ENCODE measurements around the gene ZFYVE28.

ZFYVE28 gene

DNA sequence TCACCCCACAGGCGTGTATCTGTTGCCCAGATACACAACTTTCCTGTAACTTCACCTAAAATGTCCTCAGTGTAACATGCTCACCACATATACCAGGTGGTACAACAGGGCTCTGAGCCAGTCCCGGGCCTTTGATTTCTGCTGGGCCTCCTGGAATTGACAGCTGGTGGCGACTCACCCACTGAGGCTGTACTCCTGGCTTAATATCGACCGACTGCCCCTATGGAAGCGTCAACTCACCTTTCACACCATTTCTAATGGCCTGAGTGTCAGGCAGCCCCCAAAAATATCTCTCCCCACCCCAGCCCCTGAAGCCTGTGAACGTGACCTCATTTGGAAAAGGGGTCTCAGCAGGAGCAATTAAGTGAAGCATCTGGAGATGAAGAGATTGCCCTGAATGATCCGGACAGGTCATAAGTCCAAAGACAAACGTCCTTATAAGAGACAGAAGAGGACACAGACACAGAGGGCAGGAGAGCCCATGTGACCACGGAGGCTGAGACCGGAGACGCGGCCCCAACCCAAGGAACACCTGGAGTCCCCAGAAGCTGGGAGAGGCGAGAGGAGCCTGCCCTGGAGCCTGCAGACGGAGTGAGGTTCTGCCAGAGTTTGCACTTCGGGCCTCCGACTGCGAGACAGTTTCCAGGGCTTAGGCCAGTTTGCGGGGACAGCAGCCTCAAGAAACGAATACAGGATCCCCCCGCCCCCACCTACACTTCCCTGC is 144.0 kb downstream of the ZFYVE28 start:
- no peaks in the 10 kb centered on the region for H3K27me3 ChIP-seq (replicated peaks in 2 of 5; ENCODE audit: control insufficient read depth in 4 of 5, insufficient read depth in 5 of 5, low read length in 4 of 5)
- H3K27ac ChIP-seq (ENCODE audit: insufficient read depth in 1 of 2, low read depth in 1 of 2, low read length in 2 of 2, poor library complexity in 1 of 2, severe bottlenecking in 2 of 2) = no peak overlapping the region
- H3K4me3 ChIP-seq (ENCODE audit: control insufficient read depth in 1 of 7, extremely low read depth in 1 of 7, insufficient read depth in 4 of 7, low read depth in 2 of 7, low read length in 6 of 7) = no peak overlapping the region
- no peaks in the 10 kb centered on the region for H3K4me1 ChIP-seq (ENCODE audit: control extremely low read depth in 1 of 4, control insufficient read depth in 4 of 4, insufficient read depth in 4 of 4, low read length in 3 of 4)
- no peak for DNase-seq
- ChIA-PET CTCF (interaction anchor here (0.9 kb wide), 1 partner anchor 9 kb away, joined by 3 read pairs; no protein-coding TSS in a partner anchor), POLR2A (interaction anchor here (0.7 kb wide), 1 partner anchor 372 kb away, joined by 3 read pairs; no protein-coding TSS in a partner anchor)
- no peaks in the 10 kb centered on the region for H3K9me3 ChIP-seq (ENCODE audit: control extremely low read depth in 1 of 5, control insufficient read depth in 4 of 5, insufficient read depth in 2 of 5, low read depth in 1 of 5, low read length in 4 of 5)
- WGBS (ENCODE audit: insufficient coverage) = 97% methylated on average over 15 of the region's 21 CpGs
- H3K36me3 ChIP-seq (ENCODE audit: control insufficient read depth in 4 of 4, insufficient read depth in 4 of 4, low read length in 3 of 4) = no peaks in the 10 kb centered on the region

DNA sequence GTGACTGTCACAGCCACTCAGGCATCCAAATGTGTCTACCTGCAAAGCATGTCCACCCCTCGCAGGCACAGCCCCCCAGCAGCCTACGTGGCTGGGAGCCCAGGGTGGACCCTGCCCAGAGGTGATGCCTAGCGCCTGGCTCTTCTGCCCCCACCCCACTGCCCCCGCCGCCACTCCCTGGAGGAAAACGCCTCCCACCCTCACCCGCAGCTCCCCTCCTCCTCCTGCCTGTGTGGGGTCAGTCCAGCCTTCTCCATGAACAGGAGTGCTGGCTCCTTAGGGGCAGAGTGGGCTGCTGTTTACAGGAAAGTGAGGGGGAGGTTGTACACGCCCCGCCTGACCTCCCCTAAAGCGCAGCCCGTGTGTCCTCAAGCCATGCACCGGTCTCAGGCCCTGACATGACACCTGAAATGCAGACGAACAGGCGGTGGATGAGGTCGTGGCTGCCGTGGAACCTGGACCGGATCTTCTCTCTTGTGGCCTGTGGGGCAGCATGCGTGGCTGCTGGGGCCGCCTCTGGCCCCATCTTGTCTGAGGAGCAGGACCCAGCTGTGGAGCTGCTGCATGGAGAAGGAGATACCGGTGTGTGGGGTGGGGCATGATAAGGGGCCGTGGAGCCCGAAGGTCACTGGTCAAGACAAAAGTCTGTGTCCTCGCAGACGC is 144.7 kb downstream of the ZFYVE28 start:
- H3K27me3 ChIP-seq (replicated peaks in 2 of 5; ENCODE audit: control insufficient read depth in 4 of 5, insufficient read depth in 5 of 5, low read length in 4 of 5) = no peaks in the 10 kb centered on the region
- no peaks in the 10 kb centered on the region for H3K36me3 ChIP-seq (ENCODE audit: control insufficient read depth in 4 of 4, insufficient read depth in 4 of 4, low read length in 3 of 4)
- POLR2A ChIA-PET = interaction anchor here (0.7 kb wide), 1 partner anchor 372 kb away, joined by 3 read pairs; no protein-coding TSS in a partner anchor
- CTCF ChIA-PET = interaction anchor here (0.9 kb wide), 1 partner anchor 8 kb away, joined by 3 read pairs; no protein-coding TSS in a partner anchor
- 97% methylated on average over 13 of the region's 24 CpGs for WGBS (ENCODE audit: insufficient coverage)
- no peak overlapping the region for H3K27ac ChIP-seq (ENCODE audit: insufficient read depth in 1 of 2, low read depth in 1 of 2, low read length in 2 of 2, poor library complexity in 1 of 2, severe bottlenecking in 2 of 2)
- H3K4me1 ChIP-seq (ENCODE audit: control extremely low read depth in 1 of 4, control insufficient read depth in 4 of 4, insufficient read depth in 4 of 4, low read length in 3 of 4) = no peaks in the 10 kb centered on the region
- H3K9me3 ChIP-seq (ENCODE audit: control extremely low read depth in 1 of 5, control insufficient read depth in 4 of 5, insufficient read depth in 2 of 5, low read depth in 1 of 5, low read length in 4 of 5) = no peaks in the 10 kb centered on the region
- no peak for DNase-seq
- no peak overlapping the region for H3K4me3 ChIP-seq (ENCODE audit: control insufficient read depth in 1 of 7, extremely low read depth in 1 of 7, insufficient read depth in 4 of 7, low read depth in 2 of 7, low read length in 6 of 7)

DNA sequence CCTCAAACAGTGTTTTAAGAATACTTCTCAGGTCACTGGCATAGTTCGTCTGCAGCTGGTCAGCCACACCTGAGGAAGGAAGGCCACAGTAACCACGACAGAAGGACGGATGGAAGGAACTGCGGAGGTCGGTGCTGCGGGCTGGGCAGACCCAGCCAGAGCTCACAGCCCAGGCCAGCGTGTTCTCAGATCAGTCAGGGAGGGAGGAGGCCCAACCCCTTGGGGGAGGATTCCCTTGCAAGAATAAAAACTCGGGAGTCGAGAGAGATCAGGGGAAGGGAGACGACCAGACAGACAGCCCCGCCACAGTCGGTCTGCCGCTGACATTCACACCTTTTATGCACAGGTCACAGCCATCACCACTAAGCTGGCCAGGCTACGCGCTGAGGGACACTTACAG is 145.2 kb downstream of the ZFYVE28 start:
- H3K27ac ChIP-seq (ENCODE audit: insufficient read depth in 1 of 2, low read depth in 1 of 2, low read length in 2 of 2, poor library complexity in 1 of 2, severe bottlenecking in 2 of 2) = no peak overlapping the region
- no peaks in the 10 kb centered on the region for H3K9me3 ChIP-seq (ENCODE audit: control extremely low read depth in 1 of 5, control insufficient read depth in 4 of 5, insufficient read depth in 2 of 5, low read depth in 1 of 5, low read length in 4 of 5)
- DNase-seq = no peak
- H3K4me1 ChIP-seq (ENCODE audit: control extremely low read depth in 1 of 4, control insufficient read depth in 4 of 4, insufficient read depth in 4 of 4, low read length in 3 of 4) = no peaks in the 10 kb centered on the region
- H3K4me3 ChIP-seq (ENCODE audit: control insufficient read depth in 1 of 7, extremely low read depth in 1 of 7, insufficient read depth in 4 of 7, low read depth in 2 of 7, low read length in 6 of 7) = no peak overlapping the region
- H3K27me3 ChIP-seq (replicated peaks in 2 of 5; ENCODE audit: control insufficient read depth in 4 of 5, insufficient read depth in 5 of 5, low read length in 4 of 5) = no peaks in the 10 kb centered on the region
- 90% methylated on average over 10 of the region's 15 CpGs for WGBS (ENCODE audit: insufficient coverage)
- POLR2A ChIA-PET = no interaction called here
- CTCF ChIA-PET = no interaction called here
- no peaks in the 10 kb centered on the region for H3K36me3 ChIP-seq (ENCODE audit: control insufficient read depth in 4 of 4, insufficient read depth in 4 of 4, low read length in 3 of 4)

DNA sequence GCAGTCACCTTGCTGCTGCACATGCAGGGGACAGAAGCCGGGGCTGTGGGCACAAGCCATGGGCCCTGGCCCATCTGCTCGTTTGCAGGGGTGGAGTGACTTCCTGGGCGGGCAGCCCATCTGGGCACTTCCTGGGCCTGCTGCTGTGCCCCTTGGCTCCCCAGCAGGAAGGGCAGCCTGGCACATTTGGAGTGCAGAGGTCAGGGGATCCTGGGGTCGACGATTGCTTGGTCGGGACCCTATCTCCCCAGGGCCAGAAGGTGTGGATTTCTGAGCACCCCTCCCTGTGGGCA is 145.7 kb downstream of the ZFYVE28 start:
- no peak for DNase-seq
- ChIA-PET CTCF (no interaction called here), POLR2A (interaction anchor here (0.6 kb wide), 1 partner anchor 63 kb away, joined by 4 read pairs; no protein-coding TSS in a partner anchor)
- 92% methylated on average over 6 of the region's 6 CpGs for whole genome bisulfite sequencing (ENCODE audit: insufficient coverage)
- H3K4me1 ChIP-seq (ENCODE audit: control extremely low read depth in 1 of 4, control insufficient read depth in 4 of 4, insufficient read depth in 4 of 4, low read length in 3 of 4) = no peaks in the 10 kb centered on the region
- H3K27me3 ChIP-seq (replicated peaks in 2 of 5; ENCODE audit: control insufficient read depth in 4 of 5, insufficient read depth in 5 of 5, low read length in 4 of 5) = no peaks in the 10 kb centered on the region
- no peak overlapping the region for H3K4me3 ChIP-seq (ENCODE audit: control insufficient read depth in 1 of 7, extremely low read depth in 1 of 7, insufficient read depth in 4 of 7, low read depth in 2 of 7, low read length in 6 of 7)
- H3K9me3 ChIP-seq (ENCODE audit: control extremely low read depth in 1 of 5, control insufficient read depth in 4 of 5, insufficient read depth in 2 of 5, low read depth in 1 of 5, low read length in 4 of 5) = no peaks in the 10 kb centered on the region
- H3K36me3 ChIP-seq (ENCODE audit: control insufficient read depth in 4 of 4, insufficient read depth in 4 of 4, low read length in 3 of 4) = no peaks in the 10 kb centered on the region
- H3K27ac ChIP-seq (ENCODE audit: insufficient read depth in 1 of 2, low read depth in 1 of 2, low read length in 2 of 2, poor library complexity in 1 of 2, severe bottlenecking in 2 of 2) = no peak overlapping the region

DNA sequence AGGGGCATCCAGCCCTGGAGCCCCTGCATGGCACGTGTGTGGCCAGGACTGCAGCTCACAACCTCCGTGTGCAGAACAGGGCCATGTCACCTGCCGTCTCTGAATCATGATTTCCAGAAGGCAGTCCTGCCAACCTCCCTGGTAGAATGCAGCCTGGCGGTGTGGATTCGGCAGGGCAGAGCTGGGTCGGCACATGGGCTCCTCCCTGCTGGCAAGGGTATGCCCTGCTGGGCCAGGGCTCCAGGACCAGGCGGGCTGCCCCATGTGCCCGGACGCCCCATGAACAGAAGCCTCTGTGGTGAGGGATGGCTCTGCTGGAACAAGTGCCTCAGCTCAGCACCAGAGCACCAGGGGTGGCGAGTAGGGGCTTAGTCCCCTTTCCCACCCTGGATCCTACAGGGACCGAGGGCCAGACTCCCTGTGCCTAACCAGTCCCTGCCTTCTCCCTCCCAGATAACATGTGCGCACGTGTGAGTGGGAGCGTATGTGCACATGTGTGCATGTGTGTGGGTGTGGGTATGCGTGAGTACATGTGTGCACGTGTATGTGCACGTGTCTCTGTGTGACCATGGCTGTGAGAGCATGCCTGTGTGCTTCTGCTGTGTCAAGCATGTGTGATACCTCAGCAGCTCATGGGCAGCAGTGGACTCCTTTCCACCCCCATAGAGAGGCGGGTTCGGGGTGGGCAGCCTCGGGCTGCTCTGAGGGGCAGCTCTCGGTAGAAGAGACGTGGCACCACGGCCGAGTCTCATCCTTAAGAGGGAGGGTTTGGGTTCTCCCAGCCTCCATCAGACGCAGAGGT is 146.2 kb downstream of the ZFYVE28 start:
- H3K36me3 ChIP-seq (ENCODE audit: control insufficient read depth in 4 of 4, insufficient read depth in 4 of 4, low read length in 3 of 4) = no peaks in the 10 kb centered on the region
- no peaks in the 10 kb centered on the region for H3K9me3 ChIP-seq (ENCODE audit: control extremely low read depth in 1 of 5, control insufficient read depth in 4 of 5, insufficient read depth in 2 of 5, low read depth in 1 of 5, low read length in 4 of 5)
- 92% methylated on average over 20 of the region's 25 CpGs for WGBS (ENCODE audit: insufficient coverage)
- H3K4me1 ChIP-seq (ENCODE audit: control extremely low read depth in 1 of 4, control insufficient read depth in 4 of 4, insufficient read depth in 4 of 4, low read length in 3 of 4) = no peaks in the 10 kb centered on the region
- no peaks in the 10 kb centered on the region for H3K27me3 ChIP-seq (replicated peaks in 2 of 5; ENCODE audit: control insufficient read depth in 4 of 5, insufficient read depth in 5 of 5, low read length in 4 of 5)
- H3K27ac ChIP-seq (ENCODE audit: insufficient read depth in 1 of 2, low read depth in 1 of 2, low read length in 2 of 2, poor library complexity in 1 of 2, severe bottlenecking in 2 of 2) = no peak overlapping the region
- no peak for DNase-seq
- CTCF ChIA-PET = no interaction called here
- POLR2A ChIA-PET = interaction anchor here (0.6 kb wide), 1 partner anchor 64 kb away, joined by 4 read pairs; no protein-coding TSS in a partner anchor
- no peak overlapping the region for H3K4me3 ChIP-seq (ENCODE audit: control insufficient read depth in 1 of 7, extremely low read depth in 1 of 7, insufficient read depth in 4 of 7, low read depth in 2 of 7, low read length in 6 of 7)

DNA sequence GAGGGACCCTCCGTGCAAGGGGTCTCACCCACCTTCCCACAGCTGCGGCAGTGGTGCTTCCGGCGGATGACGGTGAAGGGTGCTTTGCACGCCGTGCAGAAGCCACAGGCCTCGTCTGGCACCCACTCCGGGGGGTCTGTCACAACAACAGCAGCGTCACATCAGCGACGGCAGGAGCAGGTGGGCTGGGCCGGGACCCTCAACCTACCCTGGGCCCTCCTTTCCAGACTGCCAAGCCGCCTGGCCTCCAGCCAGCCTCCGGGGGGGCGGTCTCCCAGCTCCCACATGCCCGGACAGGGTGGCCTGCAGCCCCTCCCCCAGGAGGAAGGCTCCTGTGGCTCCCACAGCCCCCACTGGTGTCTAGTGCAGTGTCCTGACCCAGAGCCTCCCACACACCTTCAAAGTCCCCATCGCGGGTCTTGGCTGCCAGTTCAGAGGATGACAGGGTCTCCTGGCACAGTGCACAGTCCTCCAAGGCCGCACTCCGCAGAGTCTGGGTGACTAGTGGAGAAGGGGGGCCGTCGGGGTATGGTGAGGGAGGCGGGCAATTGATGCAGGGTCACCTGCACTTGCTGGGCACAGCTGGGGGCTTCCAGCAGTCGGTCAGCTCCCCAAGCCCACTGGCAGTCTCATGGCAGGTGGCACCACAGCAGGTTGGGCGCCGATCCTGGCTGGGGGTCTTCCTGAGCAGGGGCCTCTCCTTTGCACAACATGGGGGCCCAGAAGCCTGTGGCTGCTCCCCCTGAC is 147.0 kb downstream of the ZFYVE28 start:
- CTCF ChIA-PET = no interaction called here
- POLR2A ChIA-PET = interaction anchor here (0.6 kb wide), 1 partner anchor 52 kb away, joined by 4 read pairs; no protein-coding TSS in a partner anchor
- WGBS (ENCODE audit: insufficient coverage) = 96% methylated on average over 24 of the region's 27 CpGs

More for the DNA sequence above, 147.0 kb downstream of the ZFYVE28 start:
- Histone ChIP-seq H3K9me3 (ENCODE audit: control extremely low read depth in 1 of 5, control insufficient read depth in 4 of 5, insufficient read depth in 2 of 5, low read depth in 1 of 5, low read length in 4 of 5) (no peaks in the 10 kb centered on the region), H3K4me3 (ENCODE audit: control insufficient read depth in 1 of 7, extremely low read depth in 1 of 7, insufficient read depth in 4 of 7, low read depth in 2 of 7, low read length in 6 of 7) (no peak overlapping the region), H3K4me1 (ENCODE audit: control extremely low read depth in 1 of 4, control insufficient read depth in 4 of 4, insufficient read depth in 4 of 4, low read length in 3 of 4) (no peaks in the 10 kb centered on the region), H3K27ac (ENCODE audit: insufficient read depth in 1 of 2, low read depth in 1 of 2, low read length in 2 of 2, poor library complexity in 1 of 2, severe bottlenecking in 2 of 2) (no peak overlapping the region), H3K27me3 (replicated peaks in 2 of 5; ENCODE audit: control insufficient read depth in 4 of 5, insufficient read depth in 5 of 5, low read length in 4 of 5) (no peaks in the 10 kb centered on the region), H3K36me3 (ENCODE audit: control insufficient read depth in 4 of 4, insufficient read depth in 4 of 4, low read length in 3 of 4) (no peaks in the 10 kb centered on the region)
- DNase-seq = no peak
